ENCODE data around the gene SIM1. TPM values are rescaled to one million over a fixed set of nuclear protein-coding genes. Genes with fewer than 3 reads are reported as not detected.

SIM1 gene
- total RNA-seq, 1 donor from 2014 or later: not detected

DNA sequence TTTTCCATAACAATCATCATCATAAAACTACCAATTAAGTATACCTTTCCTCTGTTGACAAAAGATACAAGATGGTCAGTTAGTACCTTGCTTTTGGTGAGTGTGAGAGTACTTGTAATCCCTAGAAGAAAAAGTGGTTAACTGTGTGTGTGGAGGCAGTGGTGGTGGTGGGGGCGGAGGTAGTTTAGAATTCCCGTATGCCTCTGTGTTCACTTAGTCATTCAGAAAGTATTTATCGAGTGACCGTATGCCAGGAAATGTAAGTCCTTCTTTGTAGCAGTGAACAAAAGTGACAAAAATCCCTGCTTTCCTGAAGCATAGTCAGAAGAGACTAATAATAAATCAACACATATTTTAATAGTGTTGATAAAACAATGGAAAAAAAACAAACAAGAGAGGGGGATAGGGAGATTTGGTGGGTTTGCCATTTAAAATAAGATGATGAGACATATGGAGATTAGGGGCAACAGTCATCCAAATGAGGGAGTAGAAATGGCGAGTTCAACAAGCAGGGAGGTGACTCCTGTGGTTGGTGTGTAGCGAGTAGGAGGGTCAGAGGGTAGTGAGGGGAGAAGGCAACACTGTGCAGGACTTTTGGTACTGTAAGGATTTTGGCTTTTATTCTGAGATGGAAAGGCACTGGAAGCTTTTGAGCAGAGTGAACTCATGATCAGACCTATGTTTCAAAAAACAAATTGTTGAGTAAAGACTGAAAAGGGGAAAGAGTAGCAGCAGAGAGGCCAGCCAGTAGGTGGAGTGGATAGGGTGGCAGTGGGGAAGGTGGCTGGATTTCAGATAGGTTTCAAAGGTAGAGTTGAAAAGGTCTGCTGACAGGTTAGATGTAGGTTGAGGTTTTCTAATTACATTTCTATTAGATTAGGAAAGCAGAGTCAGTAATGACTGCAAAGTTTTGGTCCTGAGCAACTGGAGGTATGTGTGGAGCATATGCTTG is 40.3 kb upstream of the SIM1 start:
- H3K36me3 ChIP-seq: peaks cover 16% of the 10 kb centered on the region
- no peaks in the 10 kb centered on the region for H3K9me3 ChIP-seq (replicated peaks)
- DNase-seq: no peak
- no peak overlapping the region for H3K4me3 ChIP-seq
- no peak overlapping the region for H3K27ac ChIP-seq (replicated peaks)
- H3K27me3 ChIP-seq (ENCODE audit: low read depth): no peaks in the 10 kb centered on the region
- intact Hi-C loops (cut with micrococcal nuclease): no loop called here
- H3K4me1 ChIP-seq: no peaks in the 10 kb centered on the region
- no peak for TF ChIP-seq CTCF (IDR thresholded peaks at IDR 0.05; ENCODE audit: borderline replicate concordance)

DNA sequence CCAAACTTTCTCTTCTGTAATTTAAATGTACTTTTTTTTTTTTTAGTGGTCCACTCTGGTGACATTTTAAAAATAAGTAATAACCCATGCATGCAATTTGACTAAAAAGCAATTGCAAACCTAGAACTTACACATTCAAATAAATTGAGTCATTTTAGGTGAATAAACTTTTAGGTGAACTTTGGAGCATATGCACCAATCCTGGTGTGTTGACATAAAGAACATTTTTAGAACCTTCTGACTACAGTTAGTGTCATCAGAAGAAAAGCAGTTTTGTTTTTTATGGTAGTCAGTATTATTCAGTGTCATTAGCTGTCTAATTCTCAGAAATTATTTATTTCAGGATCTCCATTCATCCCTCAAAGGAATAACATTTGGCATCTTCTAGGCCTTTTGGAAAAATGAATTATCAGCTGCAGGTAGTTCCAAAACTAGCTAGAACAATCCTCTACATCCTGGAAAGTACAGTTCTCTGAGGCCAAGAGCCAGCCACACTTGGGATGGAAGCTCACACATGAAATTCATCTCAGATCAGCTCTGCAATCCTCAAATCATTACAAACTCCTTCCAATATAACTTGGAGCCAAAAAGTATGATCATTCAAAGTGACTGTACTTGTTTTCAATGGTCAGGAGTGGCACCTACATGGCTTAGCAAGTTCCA is 38.5 kb upstream of the SIM1 start:
- intact Hi-C loops (cut with micrococcal nuclease): no loop called here
- no peaks in the 10 kb centered on the region for H3K36me3 ChIP-seq
- no peaks in the 10 kb centered on the region for H3K4me1 ChIP-seq
- no peak for TF ChIP-seq CTCF (IDR thresholded peaks at IDR 0.05; ENCODE audit: borderline replicate concordance)
- H3K4me3 ChIP-seq: no peak overlapping the region
- DNase-seq: no peak
- H3K27me3 ChIP-seq (ENCODE audit: low read depth): no peaks in the 10 kb centered on the region
- no peak overlapping the region for H3K27ac ChIP-seq (replicated peaks)
- H3K9me3 ChIP-seq (replicated peaks): peaks cover 13% of the 10 kb centered on the region

GRCh38 chr6:100493206-100493888 is 28.6 kb upstream of the SIM1 start:
- no peak for DNase-seq
- intact Hi-C loops (cut with micrococcal nuclease): no loop called here
- Histone ChIP-seq H3K4me1 (no peaks in the 10 kb centered on the region), H3K4me3 (no peak overlapping the region), H3K9me3 (replicated peaks) (peaks cover 1% of the 10 kb centered on the region), H3K27ac (replicated peaks) (no peak overlapping the region), H3K27me3 (ENCODE audit: low read depth) (peaks cover 58% of the 10 kb centered on the region), H3K36me3 (no peaks in the 10 kb centered on the region)
- no peak for TF ChIP-seq CTCF (IDR thresholded peaks at IDR 0.05; ENCODE audit: borderline replicate concordance)

DNA sequence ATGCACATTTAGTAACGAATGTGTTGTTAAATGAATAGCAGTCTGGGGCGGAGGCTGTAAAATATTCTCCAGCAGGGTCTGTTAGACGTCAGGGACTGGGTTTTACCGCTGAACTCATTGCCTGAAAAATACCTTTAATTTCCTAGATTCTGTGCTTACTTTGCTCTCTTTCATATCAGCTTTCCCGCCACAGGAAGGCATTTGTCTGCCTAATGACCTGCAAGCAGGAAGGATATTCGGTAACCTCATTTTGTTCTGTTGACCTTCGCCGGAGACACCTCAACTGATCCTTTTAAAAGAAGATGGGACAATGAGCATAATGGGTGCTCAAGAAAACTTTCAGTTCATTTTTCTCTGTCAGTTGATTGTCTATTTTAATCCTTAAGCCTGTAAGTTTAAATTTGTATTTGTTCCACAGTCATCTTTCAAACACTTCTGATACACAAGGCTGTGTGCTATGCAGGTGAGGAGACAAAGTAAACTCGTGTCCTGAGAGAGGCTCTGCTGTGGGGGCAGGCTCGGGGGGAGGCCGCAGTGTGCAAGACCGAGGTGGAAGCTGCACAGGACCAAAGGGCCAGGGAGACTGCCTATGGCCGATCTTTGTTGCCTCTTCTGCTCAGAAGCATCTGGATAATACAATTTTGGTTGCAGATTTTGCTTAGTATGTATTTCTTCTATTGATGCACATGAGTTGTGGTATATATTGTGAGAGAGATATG is 27.4 kb upstream of the SIM1 start:
- DNase-seq: no peak
- peaks cover 62% of the 10 kb centered on the region for H3K27me3 ChIP-seq (ENCODE audit: low read depth)
- no peaks in the 10 kb centered on the region for H3K36me3 ChIP-seq

More for the DNA sequence above, 27.4 kb upstream of the SIM1 start:
- no peaks in the 10 kb centered on the region for H3K9me3 ChIP-seq (replicated peaks)
- no peak overlapping the region for H3K4me3 ChIP-seq
- intact Hi-C loops (cut with micrococcal nuclease): no loop called here
- H3K4me1 ChIP-seq: no peaks in the 10 kb centered on the region
- TF ChIP-seq CTCF (IDR thresholded peaks at IDR 0.05; ENCODE audit: borderline replicate concordance): no peak
- no peak overlapping the region for H3K27ac ChIP-seq (replicated peaks)
